Raji (cell line): ENCODE data around the gene AGXT.

Experiments used
- POLR2A ChIP-seq: IDR thresholded peaks from 2 replicates; pipeline ENCODE4 v1.6.1; 2011; ENCODE audit warnings: low read depth, low read length, control low read depth; ENCODE audit not compliant: insufficient read depth

The AGXT gene

GRCh38 chr2:240886678-240887609 lies 18.3 kb downstream of the AGXT start:
- TF ChIP-seq POLR2A = no peak

DNA sequence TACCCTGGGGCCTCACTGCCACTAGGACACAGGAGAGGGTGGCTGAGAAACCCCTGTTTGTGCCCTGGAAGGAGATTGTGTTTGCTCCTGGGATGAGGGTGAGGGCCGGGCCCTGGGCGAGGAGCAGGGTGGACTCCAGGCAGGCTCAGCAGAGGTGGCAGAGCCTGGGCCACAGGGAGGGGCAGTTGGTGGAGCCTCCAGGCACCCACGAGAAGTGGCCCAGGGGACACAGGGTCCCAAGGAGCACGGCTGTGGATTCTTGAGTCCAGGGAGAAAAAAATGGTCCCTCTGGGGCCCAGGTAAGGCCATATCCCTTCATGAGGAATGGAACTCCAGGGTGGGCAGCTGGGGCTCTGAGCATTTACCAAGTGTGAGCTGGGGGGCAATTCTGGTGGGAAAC lies 19.0 kb downstream of the AGXT start:
- no peak for TF ChIP-seq POLR2A

DNA sequence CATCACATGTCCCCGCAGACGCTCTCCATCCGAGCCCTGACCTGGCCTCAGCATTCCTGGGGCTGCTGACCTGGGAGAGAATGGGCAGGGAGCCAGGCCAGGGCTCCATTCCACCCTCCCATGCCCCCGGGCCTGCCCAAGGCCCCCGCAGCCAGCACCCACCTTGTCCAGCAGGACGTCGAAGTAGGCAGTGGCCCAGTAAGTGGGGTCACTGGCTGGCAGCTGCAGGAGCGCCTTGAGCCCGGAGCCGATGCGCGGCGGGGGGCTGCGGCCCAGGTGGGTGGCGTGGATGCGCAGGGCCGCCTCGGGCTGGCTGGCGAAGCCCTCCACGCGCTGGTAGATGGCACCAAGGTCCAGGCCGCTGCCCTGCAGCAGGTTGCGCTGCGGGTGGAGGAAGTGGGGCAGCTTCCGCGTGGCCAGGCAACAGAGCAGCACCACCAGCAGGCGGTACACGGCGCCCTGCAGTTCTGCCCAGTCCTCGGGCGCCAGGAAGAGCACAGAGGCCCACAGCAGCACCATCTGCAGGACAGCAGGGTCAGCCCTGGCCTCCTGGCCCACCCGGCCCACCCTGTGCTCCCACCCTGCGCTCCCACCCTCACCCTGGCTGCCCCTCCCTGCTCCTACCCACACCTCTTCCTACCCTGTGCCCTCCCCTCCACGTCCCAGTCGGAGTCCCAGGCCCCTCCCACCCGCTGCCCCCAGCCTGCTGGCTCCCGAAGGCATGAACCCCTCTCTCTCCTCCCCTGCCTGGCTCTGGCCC lies 19.7 kb downstream of the AGXT start:
- TF ChIP-seq POLR2A = no peak

- no peak for TF ChIP-seq POLR2A
Observed at GRCh38 chr2:240888890-240889573, 20.4 kb downstream of the AGXT start.

- no peak for TF ChIP-seq POLR2A
Observed at GRCh38 chr2:240889601-240890560, 21.3 kb downstream of the AGXT start.

DNA sequence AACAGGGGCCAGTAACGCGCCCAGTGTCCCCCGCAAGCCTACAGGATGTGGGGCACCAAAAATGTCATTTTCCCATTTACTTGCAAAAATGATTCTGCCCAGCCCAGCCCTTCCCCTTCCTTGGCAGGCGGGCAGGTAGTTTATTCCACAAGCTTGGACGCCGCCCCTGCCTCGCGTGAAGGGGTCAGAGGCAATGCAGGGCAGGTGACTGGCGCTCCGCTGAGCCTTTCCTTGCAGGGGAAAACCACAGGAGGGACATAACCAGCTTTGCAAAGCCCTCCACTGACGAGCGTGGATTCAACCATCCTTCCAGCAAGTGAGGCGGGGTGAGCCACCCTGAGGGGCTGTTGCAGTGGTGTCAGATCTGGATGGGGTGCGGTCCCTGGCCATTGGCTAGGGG lies 22.1 kb downstream of the AGXT start:
- TF ChIP-seq POLR2A = no peak

GRCh38 chr2:240891492-240892340 lies 23.1 kb downstream of the AGXT start:
- TF ChIP-seq POLR2A = no peak

GRCh38 chr2:240892356-240892755 lies 23.7 kb downstream of the AGXT start:
- no peak for TF ChIP-seq POLR2A

DNA sequence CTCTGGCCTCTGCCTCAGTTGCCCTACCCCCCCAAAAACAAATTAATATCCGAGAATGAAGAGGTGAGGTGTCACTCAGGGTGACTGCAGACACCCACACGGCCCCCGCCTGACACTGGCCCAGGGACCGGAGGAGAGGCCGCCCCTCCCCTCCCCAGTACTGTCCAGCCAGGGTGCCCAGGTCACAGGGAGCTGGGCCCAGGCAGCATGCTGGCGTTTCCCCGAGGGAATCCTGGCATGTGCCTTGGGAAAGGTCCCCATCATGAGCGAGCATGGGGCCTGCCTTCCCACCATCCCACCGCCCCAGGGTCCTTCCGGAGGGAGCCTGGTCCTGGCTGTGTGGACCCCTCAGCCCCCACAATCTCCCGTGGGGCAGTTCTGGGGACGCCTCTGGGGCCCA lies 24.3 kb downstream of the AGXT start:
- TF ChIP-seq POLR2A = no peak

- no peak for TF ChIP-seq POLR2A
Observed at GRCh38 chr2:240893363-240893844, 24.8 kb downstream of the AGXT start.

GRCh38 chr2:240894006-240894405 lies 25.4 kb downstream of the AGXT start:
- no peak for TF ChIP-seq POLR2A

- no peak for TF ChIP-seq POLR2A
Observed at GRCh38 chr2:240894836-240895558, 26.4 kb downstream of the AGXT start.
